GM12865 (cell line): ENCODE data around the gene FAM47B.

Experiments used
- DNase-seq: peaks from one replicate; pipeline ENCODE4 v3.0.0; 2010; ENCODE audit warnings: low read depth
- H3K4me3 ChIP-seq: 2 replicates; pipeline ENCODE4 v1.5.1; 2011; ENCODE audit warnings: mild to moderate bottlenecking, low read depth, low read length, control low read depth
- CTCF ChIP-seq: IDR thresholded peaks from 2 replicates; pipeline ENCODE4 v1.5.1; 2011; ENCODE audit warnings: low read length, control low read depth, low read depth, inconsistent platforms; ENCODE audit not compliant: insufficient read depth; ENCODE audit errors: missing control alignments

The FAM47B gene

GRCh38 chrX:34972206-34972605 is 29.6 kb downstream of the FAM47B start:
- DNase-seq, result no peak
- TF ChIP-seq CTCF, result no peak
- no peak overlapping the region for H3K4me3 ChIP-seq

- H3K4me3 ChIP-seq, result no peak overlapping the region
- TF ChIP-seq CTCF, result no peak
- DNase-seq, result no peak
These were observed 35.6 kb downstream of the FAM47B start for GRCh38 chrX:34978171-34978570.

- no peak overlapping the region for H3K4me3 ChIP-seq
- no peak for TF ChIP-seq CTCF
- no peak for DNase-seq
These were observed 45.0 kb downstream of the FAM47B start for GRCh38 chrX:34987646-34988045.
